Ovary (tissue), 9 donors: ENCODE measurements around the gene MROH2A. TPM values are rescaled to one million over a fixed set of nuclear protein-coding genes. Genes with fewer than 3 reads are reported as not detected.

Source experiments
- DNase-seq, 5 donors: peaks; one replicate each; pipeline ENCODE4 v3.0.0-alpha.2; 2019 to 2020
- H3K27ac ChIP-seq, 2 donors: fragments of 200-600 bp; one replicate each; pipeline versions ENCODE4 v1.5.1 to v1.8.0; 2019 to 2022
- H3K27me3 ChIP-seq: fragments of 200-600 bp; one replicate; pipeline ENCODE4 v1.8.0; 2022
- H3K36me3 ChIP-seq: fragments of 200-600 bp; sonication (generic); one replicate; pipeline ENCODE4 v1.5.1; 2019
- H3K4me1 ChIP-seq: one replicate; pipeline ENCODE4 v1.8.1; 2013; ENCODE audit warnings: mild to moderate bottlenecking, moderate library complexity; ENCODE audit not compliant: insufficient read depth
- H3K4me3 ChIP-seq: fragments of 200-600 bp; sonication (generic); one replicate; pipeline ENCODE4 v1.5.1; 2017
- H3K9me3 ChIP-seq, 2 donors: fragments of 200-600 bp in 1 of 2; sonication (generic) in 1 of 2; one replicate each; pipeline versions ENCODE4 v1.5.1 to v1.8.1; 2013 to 2019; ENCODE audit warnings: mild to moderate bottlenecking in 1 of 2, moderate library complexity in 1 of 2
- EP300 ChIP-seq: sonication (generic); formaldehyde crosslinking; IDR thresholded peaks from one replicate; pipeline ENCODE4 v1.6.1; 2017; ENCODE audit warnings: antibody characterized with exemption
- POLR2A ChIP-seq: fragments of 450-650 bp; IDR thresholded peaks from one replicate; pipeline ENCODE4 v1.6.1; 2017; ENCODE audit warnings: antibody characterized with exemption, mild to moderate bottlenecking, moderate library complexity
- WGBS, 3 donors: extraction: QIAGEN DNeasy Blood & Tissue Kit in 1 of 3; methylation state at CpG; one replicate each; pipeline versions ENCODE4 v1.1.5 to v1.1.7; 2013 to 2017; 5-methylcytosine and 5-hydroxymethylcytosine counted together
- intact Hi-C, 4 donors: fragments of 100-400 bp; cut with DNase I; formaldehyde crosslinking; loops; one replicate each; pipeline versions ENCODE4 v1.11.0 to v1.15.1; 2022 to 2023
- polyA plus RNA-seq, 2 donors: library from polyadenylated mRNA; stranded (reverse); fragments of 200-250 nt in 1 of 2; fragments of 350-450 nt in 1 of 2; fragmentation: Illumina TruSeq in 1 of 2; extraction: RNeasy Lipid Tissue Mini Kit (QIAGEN cat#74804) in 1 of 2; gene quantifications; one replicate each; pipeline ENCODE4 v1.2.3, GENCODE V29; 2013 to 2014
- total RNA-seq, 7 donors: library from RNA; depleted of rRNA in 2 of 7; stranded (reverse); fragments of >200 nt in 2 of 7; fragmentation: NEBNext Ultra II Directional in 3 of 7; extraction: Animal tissue kit (Norgen Biotek cat#: 25700) in 3 of 7; gene quantifications; one replicate each; pipeline versions ENCODE4 v1.1.0 to v1.2.4, GENCODE V29; 2016 to 2023
- TF ChIP-seq, protein P1 (sequence below), 3 donors: fragments of 450-650 bp in 2 of 3; fragments of 200-600 bp in 1 of 3; IDR thresholded peaks; one replicate each; pipeline versions ENCODE4 v1.5.1 to v1.8.0; 2016 to 2022; ENCODE audit warnings: antibody characterized with exemption in 3 of 3, mild to moderate bottlenecking in 1 of 3
- donor health status: DM: no; HTN: no; CAD: no; lungs with moderate emphysema.
- donor health status: DM: no; HTN: no; CAD: no.
- donor health status: Bipolar disorder and iron deficiency.
- donor health status: DM: yes; HTN: yes; CAD: no.
- donor health status: DM: no; HTN: no; CAD: no.
- donor health status: DM: yes; HTN: yes; CAD: no.

The MROH2A gene
- total and polyA plus RNA-seq, 9 donors = not detected

DNA sequence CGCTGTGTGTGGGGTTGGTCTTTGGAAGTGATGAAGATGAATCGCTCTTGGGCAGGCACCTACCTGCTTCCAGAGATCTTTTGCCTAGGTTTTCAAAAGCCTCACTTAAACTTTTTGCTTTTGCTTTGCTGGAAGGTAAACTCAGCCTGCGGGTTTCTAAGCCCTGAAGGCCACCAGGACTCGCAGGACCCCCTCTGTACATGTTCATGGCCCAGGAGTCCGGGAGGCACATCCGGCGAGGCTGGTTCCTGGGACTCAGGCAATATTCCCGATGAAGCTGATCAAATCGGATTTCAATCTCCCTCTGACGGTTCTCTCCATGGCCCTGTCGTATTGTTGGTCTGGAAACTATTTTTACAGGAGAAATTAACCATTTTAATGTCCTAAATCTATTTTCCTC is 63.1 kb downstream of the MROH2A start:
- no peaks in the 10 kb centered on the region for H3K4me1 ChIP-seq
- H3K36me3 ChIP-seq = no peaks in the 10 kb centered on the region
- H3K4me3 ChIP-seq = no peak overlapping the region
- no peaks in the 10 kb centered on the region for H3K27me3 ChIP-seq
- H3K9me3 ChIP-seq = no peaks in the 10 kb centered on the region
- DNase-seq = no peak
- TF ChIP-seq EP300 = no peak
- TF ChIP-seq, protein P1, sequence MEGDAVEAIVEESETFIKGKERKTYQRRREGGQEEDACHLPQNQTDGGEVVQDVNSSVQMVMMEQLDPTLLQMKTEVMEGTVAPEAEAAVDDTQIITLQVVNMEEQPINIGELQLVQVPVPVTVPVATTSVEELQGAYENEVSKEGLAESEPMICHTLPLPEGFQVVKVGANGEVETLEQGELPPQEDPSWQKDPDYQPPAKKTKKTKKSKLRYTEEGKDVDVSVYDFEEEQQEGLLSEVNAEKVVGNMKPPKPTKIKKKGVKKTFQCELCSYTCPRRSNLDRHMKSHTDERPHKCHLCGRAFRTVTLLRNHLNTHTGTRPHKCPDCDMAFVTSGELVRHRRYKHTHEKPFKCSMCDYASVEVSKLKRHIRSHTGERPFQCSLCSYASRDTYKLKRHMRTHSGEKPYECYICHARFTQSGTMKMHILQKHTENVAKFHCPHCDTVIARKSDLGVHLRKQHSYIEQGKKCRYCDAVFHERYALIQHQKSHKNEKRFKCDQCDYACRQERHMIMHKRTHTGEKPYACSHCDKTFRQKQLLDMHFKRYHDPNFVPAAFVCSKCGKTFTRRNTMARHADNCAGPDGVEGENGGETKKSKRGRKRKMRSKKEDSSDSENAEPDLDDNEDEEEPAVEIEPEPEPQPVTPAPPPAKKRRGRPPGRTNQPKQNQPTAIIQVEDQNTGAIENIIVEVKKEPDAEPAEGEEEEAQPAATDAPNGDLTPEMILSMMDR (IDR thresholded peaks at IDR 0.05) = no peak
- TF ChIP-seq POLR2A = no peak
- WGBS, 3 donors = 91 to 96% (median 93%) methylated on average over 11 of the region's 11 CpGs
- H3K27ac ChIP-seq = no peak overlapping the region
- intact Hi-C loops = no loop called here

DNA sequence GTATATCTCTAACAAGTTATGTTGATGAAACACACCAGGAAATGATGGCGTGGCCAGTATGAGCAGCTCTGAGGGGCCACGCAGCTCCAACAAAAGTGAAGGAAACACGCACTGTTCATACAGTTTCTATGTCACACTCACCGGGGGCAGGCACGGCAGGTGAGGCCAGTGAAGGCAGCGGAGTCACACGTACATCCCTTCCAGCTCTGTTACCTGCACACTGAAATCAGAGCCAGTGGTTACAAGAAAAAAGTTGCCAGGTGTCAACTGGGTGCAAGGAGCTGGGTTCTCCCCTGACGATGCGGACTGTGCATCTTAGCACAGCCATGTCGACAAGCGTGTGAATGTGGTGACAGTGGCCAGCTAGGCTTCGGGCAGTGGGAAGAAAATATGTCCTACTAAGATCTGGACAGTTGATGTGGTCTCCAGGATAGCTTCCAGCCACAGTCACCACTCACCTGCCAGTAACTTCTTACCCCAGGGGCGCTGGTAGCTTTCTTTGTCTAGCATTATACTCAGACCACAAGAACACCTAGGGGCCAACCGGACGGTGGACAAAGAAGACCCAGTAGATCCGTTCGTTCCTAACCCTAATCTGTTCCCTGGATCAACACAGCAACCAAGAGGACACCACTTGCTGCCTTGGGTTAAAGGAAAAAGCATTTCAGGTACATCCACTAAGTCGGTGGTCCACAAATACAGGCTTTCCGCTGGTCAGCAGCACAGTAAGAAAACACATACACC is 66.1 kb downstream of the MROH2A start:
- 90 to 92% (median 92%) methylated on average over 19 of the region's 19 CpGs for WGBS, 3 donors
- Histone ChIP-seq H3K27me3 (no peaks in the 10 kb centered on the region), H3K36me3 (no peaks in the 10 kb centered on the region), H3K4me3 (no peak overlapping the region), H3K9me3 (no peaks in the 10 kb centered on the region), H3K4me1 (no peaks in the 10 kb centered on the region), H3K27ac (no peak overlapping the region)
- intact Hi-C loops = no loop called here
- TF ChIP-seq POLR2A (no peak), EP300 (no peak)
- TF ChIP-seq, protein P1 (IDR thresholded peaks at IDR 0.05) = no peak
- no peak for DNase-seq

DNA sequence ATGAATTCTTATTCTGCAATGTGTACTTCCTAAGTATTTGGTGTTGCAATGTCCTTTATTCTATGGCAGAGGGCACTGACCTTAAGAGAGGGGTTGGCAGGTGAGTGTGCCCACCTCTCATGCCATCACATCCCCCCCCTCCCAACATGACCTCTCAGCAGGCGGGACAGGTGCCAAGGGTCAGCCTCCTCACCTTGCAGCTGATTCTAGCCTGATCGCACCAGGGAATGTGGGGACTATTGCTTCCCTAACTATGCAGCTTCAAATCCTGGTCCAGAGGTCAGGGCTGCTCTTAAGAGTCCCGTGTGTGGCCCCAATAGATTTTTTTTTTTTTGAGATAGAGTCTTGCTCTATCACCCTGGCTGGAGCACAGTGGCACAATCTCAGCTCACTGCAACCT is 66.7 kb downstream of the MROH2A start:
- Histone ChIP-seq H3K27me3 (no peaks in the 10 kb centered on the region), H3K27ac (no peak overlapping the region), H3K4me3 (no peak overlapping the region), H3K9me3 (no peaks in the 10 kb centered on the region), H3K36me3 (no peaks in the 10 kb centered on the region), H3K4me1 (no peaks in the 10 kb centered on the region)
- TF ChIP-seq, protein P1 (IDR thresholded peaks at IDR 0.05) = no peak
- TF ChIP-seq EP300 = no peak
- no peak for TF ChIP-seq POLR2A
- intact Hi-C loops = no loop called here
- WGBS, 3 donors = 81 to 95% (median 90%) methylated on average over 3 of the region's 3 CpGs
- DNase-seq = no peak

DNA sequence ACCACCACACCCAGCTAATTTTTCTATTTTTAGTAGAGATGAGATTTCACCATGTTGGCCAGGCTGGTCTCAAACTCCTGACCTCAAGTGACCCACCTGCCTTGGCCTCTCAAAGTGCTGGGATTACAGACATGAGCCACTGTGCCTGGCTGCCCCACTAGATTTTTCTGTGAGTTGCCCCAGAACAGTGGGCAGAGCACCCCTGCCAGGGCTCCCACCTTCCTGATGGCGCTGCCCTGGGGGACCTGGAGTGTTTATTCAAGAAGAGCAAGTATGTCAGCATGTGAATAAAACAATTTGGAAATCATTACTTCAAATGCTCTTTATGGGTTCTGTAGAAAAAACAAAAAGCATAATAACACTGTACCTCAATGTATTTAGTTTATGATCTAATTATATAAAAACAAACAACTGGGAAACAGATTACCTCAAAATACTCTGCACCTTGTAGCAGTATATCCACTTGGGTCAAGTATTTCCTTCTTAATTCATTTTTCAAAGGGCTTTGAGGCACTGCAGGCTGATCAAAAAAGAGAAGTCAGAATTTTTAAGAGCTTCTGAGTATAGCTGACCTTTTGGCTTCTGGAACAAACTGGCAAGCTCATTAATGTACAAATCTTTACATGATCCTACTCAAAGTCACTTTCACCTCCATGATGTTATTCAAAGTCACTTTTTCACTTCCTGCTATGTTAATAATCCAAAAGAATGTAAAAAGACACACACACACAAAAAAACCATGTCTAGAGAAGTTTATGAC is 67.4 kb downstream of the MROH2A start:
- intact Hi-C loops = no loop called here
- Histone ChIP-seq H3K4me3 (no peak overlapping the region), H3K4me1 (no peaks in the 10 kb centered on the region), H3K36me3 (no peaks in the 10 kb centered on the region), H3K9me3 (no peaks in the 10 kb centered on the region), H3K27ac (no peak overlapping the region), H3K27me3 (no peaks in the 10 kb centered on the region)
- DNase-seq = no peak
- 96 to 100% (median 98%) methylated on average over 1 of the region's 1 CpG for WGBS, 3 donors
- TF ChIP-seq EP300 = no peak
- TF ChIP-seq, protein P1 (IDR thresholded peaks at IDR 0.05) = no peak
- TF ChIP-seq POLR2A = no peak
